ENCODE measurements around the gene OCRL.

DNA sequence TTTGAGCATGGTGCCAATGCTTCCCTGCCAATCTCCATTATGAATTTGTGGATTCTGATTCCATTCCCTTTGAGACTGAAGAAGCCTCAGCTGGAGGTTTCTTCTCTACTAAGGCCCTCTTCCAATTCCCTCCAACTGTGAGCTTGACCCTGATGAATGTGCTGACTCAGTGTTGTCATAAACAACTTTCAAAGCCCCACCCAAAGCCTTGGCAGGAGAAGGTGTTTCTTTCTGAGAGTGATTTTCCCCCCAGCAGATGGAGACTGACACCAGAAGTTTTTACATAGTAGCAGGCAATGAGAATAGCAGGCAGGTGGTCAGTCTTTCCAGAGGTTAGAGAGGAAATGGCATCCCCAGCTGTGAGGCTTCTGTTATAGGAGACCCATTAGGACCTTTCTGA, 53.1 kb downstream of the OCRL start:
- TF ChIP-seq, protein P1, sequence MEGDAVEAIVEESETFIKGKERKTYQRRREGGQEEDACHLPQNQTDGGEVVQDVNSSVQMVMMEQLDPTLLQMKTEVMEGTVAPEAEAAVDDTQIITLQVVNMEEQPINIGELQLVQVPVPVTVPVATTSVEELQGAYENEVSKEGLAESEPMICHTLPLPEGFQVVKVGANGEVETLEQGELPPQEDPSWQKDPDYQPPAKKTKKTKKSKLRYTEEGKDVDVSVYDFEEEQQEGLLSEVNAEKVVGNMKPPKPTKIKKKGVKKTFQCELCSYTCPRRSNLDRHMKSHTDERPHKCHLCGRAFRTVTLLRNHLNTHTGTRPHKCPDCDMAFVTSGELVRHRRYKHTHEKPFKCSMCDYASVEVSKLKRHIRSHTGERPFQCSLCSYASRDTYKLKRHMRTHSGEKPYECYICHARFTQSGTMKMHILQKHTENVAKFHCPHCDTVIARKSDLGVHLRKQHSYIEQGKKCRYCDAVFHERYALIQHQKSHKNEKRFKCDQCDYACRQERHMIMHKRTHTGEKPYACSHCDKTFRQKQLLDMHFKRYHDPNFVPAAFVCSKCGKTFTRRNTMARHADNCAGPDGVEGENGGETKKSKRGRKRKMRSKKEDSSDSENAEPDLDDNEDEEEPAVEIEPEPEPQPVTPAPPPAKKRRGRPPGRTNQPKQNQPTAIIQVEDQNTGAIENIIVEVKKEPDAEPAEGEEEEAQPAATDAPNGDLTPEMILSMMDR (IDR thresholded peaks at IDR 0.05; ENCODE audit: insufficient read depth, low read length, poor library complexity, severe bottlenecking): no peak
- TF ChIP-seq EZH2phosphoT487 (conservative IDR thresholded peaks at IDR 0.05; ENCODE audit: low read length): no peak
